Mucosa of descending colon (tissue), 3 donors: ENCODE results near the gene TACSTD2. TPM values are rescaled to one million over a fixed set of nuclear protein-coding genes. Genes with fewer than 3 reads are reported as not detected.

Experiments
- ATAC-seq: fragments of 200-7000 bp; cut with Tn5 transposase; one replicate; pipeline ENCODE4 v1.9.1; 2020; ENCODE audit warnings: mild to moderate bottlenecking, moderate library complexity
- DNase-seq, 3 donors: peaks; one replicate each; pipeline ENCODE4 v3.0.0-alpha.2; 2020
- H3K36me3 ChIP-seq: fragments of 200-600 bp; one replicate; pipeline ENCODE4 v1.8.0; 2021; ENCODE audit warnings: low read depth, mild to moderate bottlenecking
- H3K4me1 ChIP-seq: fragments of 200-600 bp; one replicate; pipeline ENCODE4 v1.8.0; 2021; ENCODE audit warnings: low read depth, mild to moderate bottlenecking
- H3K4me3 ChIP-seq: fragments of 200-600 bp; one replicate; pipeline ENCODE4 v1.8.0; 2021; ENCODE audit warnings: mild to moderate bottlenecking
- H3K9me3 ChIP-seq: fragments of 200-600 bp; one replicate; pipeline ENCODE4 v1.8.0; 2021; ENCODE audit warnings: mild to moderate bottlenecking
- CTCF ChIP-seq: fragments of 200-600 bp; IDR thresholded peaks from one replicate; pipeline ENCODE4 v1.8.0; 2022; ENCODE audit warnings: antibody characterized with exemption, mild to moderate bottlenecking
- intact Hi-C, 2 donors: fragments of 100-400 bp; cut with DNase I in 1 of 2; cut with micrococcal nuclease in 1 of 2; formaldehyde crosslinking; loops; one replicate each; pipeline versions ENCODE4 v1.11.0 to v1.11.1; 2022; cut with DNase I, micrococcal nuclease
- total RNA-seq, 3 donors: library from RNA; stranded (reverse); fragmentation: NEBNext Ultra II Directional in 2 of 3; extraction: Animal tissue kit (Norgen Biotek cat#: 25700) in 2 of 3; gene quantifications; one replicate each; pipeline versions ENCODE4 v1.2.1 to v1.2.4, GENCODE V29; 2021 to 2023
- donor health status: DM: no; HTN: no; CAD: no; lungs with moderate emphysema.
- donor health status: DM: no; HTN: no; CAD: no.
- donor health status: DM: no; HTN: yes; CAD: no.

TACSTD2 gene
- total RNA-seq, 3 donors from 2014 or later, result 0.23 to 0.65 (median 0.32) TPM

GRCh38 chr1:58594546-58594945 lies 17.5 kb upstream of the TACSTD2 start:
- ATAC-seq (no peak), DNase-seq (no peak)
- no peaks in the 10 kb centered on the region for H3K4me1 ChIP-seq
- TF ChIP-seq CTCF, result no peak
- no peaks in the 10 kb centered on the region for H3K9me3 ChIP-seq
- intact Hi-C loops, result no loop called here
- H3K36me3 ChIP-seq, result no peaks in the 10 kb centered on the region
- no peak overlapping the region for H3K4me3 ChIP-seq

- intact Hi-C loops, result no loop called here
- DNase-seq (no peak), ATAC-seq (no peak)
- no peaks in the 10 kb centered on the region for H3K4me1 ChIP-seq
- H3K9me3 ChIP-seq, result no peaks in the 10 kb centered on the region
- H3K4me3 ChIP-seq, result no peak overlapping the region
- H3K36me3 ChIP-seq, result no peaks in the 10 kb centered on the region
- TF ChIP-seq CTCF, result no peak
These were observed 15.6 kb upstream of the TACSTD2 start for GRCh38 chr1:58592522-58593134.

GRCh38 chr1:58591806-58592205 lies 14.8 kb upstream of the TACSTD2 start:
- Histone ChIP-seq H3K4me3 (no peak overlapping the region), H3K4me1 (no peaks in the 10 kb centered on the region), H3K9me3 (no peaks in the 10 kb centered on the region), H3K36me3 (no peaks in the 10 kb centered on the region)
- ATAC-seq, result no peak
- intact Hi-C loops, result no loop called here
- DNase-seq, result no peak
- TF ChIP-seq CTCF, result no peak

GRCh38 chr1:58590019-58590418 lies 13.0 kb upstream of the TACSTD2 start:
- DNase-seq (no peak), ATAC-seq (no peak)
- Histone ChIP-seq H3K9me3 (no peaks in the 10 kb centered on the region), H3K4me3 (no peak overlapping the region), H3K4me1 (no peaks in the 10 kb centered on the region), H3K36me3 (no peaks in the 10 kb centered on the region)
- intact Hi-C loops, result no loop called here
- no peak for TF ChIP-seq CTCF

GRCh38 chr1:58588396-58588795 lies 11.3 kb upstream of the TACSTD2 start:
- Histone ChIP-seq H3K9me3 (no peaks in the 10 kb centered on the region), H3K4me3 (no peak overlapping the region), H3K4me1 (no peaks in the 10 kb centered on the region), H3K36me3 (no peaks in the 10 kb centered on the region)
- no peak for TF ChIP-seq CTCF
- no peak for ATAC-seq
- no peak for DNase-seq
- intact Hi-C loops, result no loop called here

GRCh38 chr1:58587667-58588066 lies 10.6 kb upstream of the TACSTD2 start:
- intact Hi-C loops, result no loop called here
- no peak for DNase-seq

More at GRCh38 chr1:58587667-58588066, 10.6 kb upstream of the TACSTD2 start:
- no peak for ATAC-seq
- Histone ChIP-seq H3K36me3 (no peaks in the 10 kb centered on the region), H3K4me3 (no peak overlapping the region), H3K9me3 (no peaks in the 10 kb centered on the region), H3K4me1 (no peaks in the 10 kb centered on the region)
- no peak for TF ChIP-seq CTCF
